SK-N-SH (cell line): Measurements from ENCODE around the gene INPP5K. TPM values are rescaled to one million over a fixed set of nuclear protein-coding genes. Genes with fewer than 3 reads are reported as not detected.

Experiments used
- CTCF ChIA-PET: fragments of 300-600, 350-600 bp; formaldehyde crosslinking; extraction: SDS; loops from one replicate; lab custom pipeline; 2021; lab: Yijun Ruan, JAX
- POLR2A ChIA-PET: fragments of 350-600 bp; sonication (Branson Sonifier 250); formaldehyde crosslinking; extraction: SDS; loops from one replicate; lab custom pipeline; 2020; ENCODE audit warnings: antibody characterized with exemption, inconsistent platforms; lab: Yijun Ruan, JAX
- DNase-seq: peaks from one replicate; pipeline ENCODE4 v3.0.0; 2012
- H2AFZ ChIP-seq: fragments of 200-600 bp; sonication (generic); 2 replicates; pipeline ENCODE4 v1.8.1; 2016; ENCODE audit warnings: antibody characterized with exemption, mild to moderate bottlenecking, low read depth
- H3F3A ChIP-seq: fragments of 200-600 bp; sonication (generic); replicated peaks from 2 replicates; pipeline ENCODE3; 2016; ENCODE audit warnings: antibody characterized with exemption, mild to moderate bottlenecking; ENCODE audit not compliant: insufficient read depth
- H3K27ac ChIP-seq, 2 experiments: fragments of 200-500 bp in 1 of 2; fragments of 200-600 bp in 1 of 2; sonication (Bioruptor generic) in 1 of 2; sonication (generic), shearing (Covaris generic) in 1 of 2; 2 replicates each; pipeline versions ENCODE4 v1.5.1 to v1.6.1; 2014 to 2016; ENCODE audit warnings: low read depth in 2 of 2, inconsistent platforms in 1 of 2, low read length in 1 of 2, mild to moderate bottlenecking in 1 of 2, mixed read lengths in 1 of 2
- H3K27me3 ChIP-seq: fragments of 200-600 bp; sonication (generic), shearing (Covaris generic); 2 replicates; pipeline ENCODE4 v1.6.1; 2016; ENCODE audit warnings: mixed run types; ENCODE audit not compliant: insufficient read depth
- H3K36me3 ChIP-seq, 2 experiments: fragments of 200-500 bp in 1 of 2; fragments of 200-600 bp in 1 of 2; sonication (Bioruptor generic) in 1 of 2; sonication (generic) in 1 of 2; replicated peaks in 1 of 2; 2 replicates each; pipeline versions ENCODE3 to v1.5.1; 2014 to 2016; ENCODE audit warnings: low read length in 1 of 2, mild to moderate bottlenecking in 1 of 2; ENCODE audit not compliant: insufficient read depth in 2 of 2, control insufficient read depth in 1 of 2
- H3K4me1 ChIP-seq, 2 experiments: fragments of 200-500 bp in 1 of 2; fragments of 200-600 bp in 1 of 2; sonication (Bioruptor generic) in 1 of 2; sonication (generic), shearing (Covaris generic) in 1 of 2; 2 replicates each; pipeline versions ENCODE4 v1.5.1 to v1.6.1; 2014 to 2016; ENCODE audit warnings: low read depth in 1 of 2, low read length in 1 of 2, mixed run types in 1 of 2; ENCODE audit not compliant: insufficient read depth in 2 of 2, control insufficient read depth in 1 of 2
- H3K4me2 ChIP-seq: fragments of 200-600 bp; sonication (generic), shearing (Covaris generic); 2 replicates; pipeline ENCODE4 v1.6.1; 2017; ENCODE audit warnings: mixed run types
- H3K4me3 ChIP-seq, 2 experiments: fragments of 200-500 bp in 1 of 2; fragments of 200-600 bp in 1 of 2; sonication (Bioruptor generic) in 1 of 2; sonication (generic), shearing (Covaris generic) in 1 of 2; 2 replicates each; pipeline versions ENCODE4 v1.5.1 to v1.8.1; 2014 to 2016; ENCODE audit warnings: low read depth in 2 of 2, inconsistent platforms in 1 of 2, low read length in 1 of 2, mild to moderate bottlenecking in 1 of 2, mixed read lengths in 1 of 2, moderate library complexity in 1 of 2
- H3K79me2 ChIP-seq: fragments of 200-600 bp; sonication (generic); 2 replicates; pipeline ENCODE4 v1.8.1; 2017; ENCODE audit warnings: mild to moderate bottlenecking; ENCODE audit not compliant: insufficient read depth
- H3K9ac ChIP-seq: fragments of 200-600 bp; sonication (generic); 2 replicates; pipeline ENCODE4 v1.6.1; 2017; ENCODE audit warnings: mixed run types
- H3K9me2 ChIP-seq: fragments of 200-600 bp; sonication (generic); 2 replicates; pipeline ENCODE4 v1.6.1; 2017; ENCODE audit warnings: mixed run types
- H3K9me3 ChIP-seq: fragments of 200-600 bp; sonication (generic); 2 replicates; pipeline ENCODE4 v1.6.1; 2017; ENCODE audit warnings: mixed run types, mild to moderate bottlenecking, moderate library complexity
- H4K20me1 ChIP-seq: fragments of 200-600 bp; sonication (generic); 2 replicates; pipeline ENCODE4 v1.6.1; 2017; ENCODE audit warnings: mild to moderate bottlenecking, mixed run types; ENCODE audit not compliant: insufficient read depth
- FOSL2 ChIP-seq: IDR thresholded peaks from 2 replicates; pipeline ENCODE4 v1.4.0; 2012; ENCODE audit warnings: low read depth, mild to moderate bottlenecking, moderate library complexity, borderline replicate concordance
- FOXJ3 ChIP-seq: sonication (generic); formaldehyde crosslinking; IDR thresholded peaks from 2 replicates; pipeline ENCODE4 v1.5.1; 2020; ENCODE audit warnings: mild to moderate bottlenecking, missing genetic modification reagents
- FOXM1 ChIP-seq: IDR thresholded peaks from 2 replicates; pipeline ENCODE4 v1.4.0; 2012; ENCODE audit warnings: low read depth, mild to moderate bottlenecking
- GABPA ChIP-seq: IDR thresholded peaks from 2 replicates; pipeline ENCODE4 v1.4.0; 2012; ENCODE audit warnings: low read depth, mild to moderate bottlenecking
- MEF2A ChIP-seq: IDR thresholded peaks from 2 replicates; pipeline ENCODE4 v1.4.0; 2012; ENCODE audit warnings: low read depth, borderline replicate concordance
- MXI1 ChIP-seq: IDR thresholded peaks from 2 replicates; pipeline ENCODE4 v1.6.1; 2012; ENCODE audit warnings: mild to moderate bottlenecking, low read depth, low read length, improper control_type of control experiment
- NRF1 ChIP-seq: IDR thresholded peaks from 2 replicates; pipeline ENCODE4 v1.6.1; 2012; ENCODE audit warnings: low read depth, mild to moderate bottlenecking, low read length
- POLR2AphosphoS5 ChIP-seq: IDR thresholded peaks from 2 replicates; pipeline ENCODE4 v1.6.1; 2012; ENCODE audit warnings: low read depth, low read length
- RFX5 ChIP-seq: IDR thresholded peaks from 2 replicates; pipeline ENCODE4 v1.6.1; 2012; ENCODE audit warnings: mild to moderate bottlenecking, improper control_type of control experiment, low read length
- SIN3A ChIP-seq: IDR thresholded peaks from 2 replicates; pipeline ENCODE4 v1.6.1; 2012; ENCODE audit warnings: low read depth, mild to moderate bottlenecking, low read length, moderate library complexity, borderline replicate concordance
- YY1 ChIP-seq: IDR thresholded peaks from 2 replicates; pipeline ENCODE4 v1.4.0; 2012; ENCODE audit warnings: low read depth, mild to moderate bottlenecking
- WGBS: methylation state at CpG from one replicate; pipeline ENCODE4 v1.1.6; 2017; ENCODE audit warnings: low lambda C conversion rate; 5-methylcytosine and 5-hydroxymethylcytosine counted together
- polyA plus RNA-seq, 3 experiments: library from polyadenylated mRNA; depleted of rRNA; stranded (reverse); fragments of >200 nt; gene quantifications; 2 replicates each; pipeline ENCODE4 v1.2.3, GENCODE V29; 2012
- TF ChIP-seq, protein P1 (sequence below): IDR thresholded peaks from 2 replicates; pipeline ENCODE4 v1.4.0; 2012; ENCODE audit warnings: low read depth, borderline replicate concordance
- TF ChIP-seq, protein P2 (sequence below): fragments of 200-600 bp; sonication (generic); IDR thresholded peaks from 2 replicates; pipeline ENCODE4 v1.6.1; 2017; ENCODE audit warnings: antibody characterized with exemption, mild to moderate bottlenecking, moderate library complexity
- TF ChIP-seq, protein P3 (sequence below): fragments of 150-350 bp; IDR thresholded peaks from 2 replicates; pipeline ENCODE4 v1.6.1; 2017; ENCODE audit warnings: antibody characterized with exemption, low read length, low read depth, borderline replicate concordance

INPP5K gene
- polyA plus RNA-seq, 1 of the 3 experiments (the other 2 are of a cell fraction), result 26.2 TPM

DNA sequence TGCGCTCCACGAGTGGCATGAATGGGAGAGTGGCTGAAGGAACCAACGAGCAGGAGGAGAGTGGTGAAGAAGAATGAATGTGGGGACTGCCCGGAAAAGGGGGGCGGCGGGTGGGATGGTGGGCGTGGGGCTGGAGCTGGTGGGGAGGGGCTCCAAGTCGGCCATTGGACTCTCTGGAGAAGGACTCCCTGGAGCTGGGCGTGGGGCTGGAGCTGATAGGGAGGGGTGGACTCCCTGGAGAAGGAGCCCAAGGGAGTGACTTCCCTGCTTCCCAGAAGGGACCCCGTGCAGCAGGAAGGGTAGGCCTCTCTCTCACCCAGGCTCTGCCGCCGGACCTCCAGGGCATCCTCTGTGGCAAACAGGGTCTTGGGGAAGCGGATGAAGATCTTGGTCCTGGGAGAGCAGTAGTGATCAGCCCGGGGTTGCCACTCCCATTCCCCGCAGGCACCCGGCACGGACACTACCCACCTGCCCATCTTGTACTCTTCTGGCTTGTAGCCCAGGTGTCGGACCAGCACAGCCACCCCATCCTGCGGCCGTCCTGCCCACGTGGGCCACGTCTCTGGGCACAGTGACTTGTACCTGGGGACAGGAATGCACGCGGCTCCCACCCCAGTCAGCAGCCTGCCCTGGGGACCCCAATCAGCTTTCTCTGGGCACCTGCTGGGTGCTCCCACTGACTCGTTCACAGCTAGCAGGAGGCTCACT, 45.5 kb downstream of the INPP5K start:
- DNase-seq, result no peak
- TF ChIP-seq RFX5 (no peak), YY1 (no peak), FOXJ3 (CRISPR knock-in tag) (no peak), SIN3A (no peak)
- TF ChIP-seq, protein P1, sequence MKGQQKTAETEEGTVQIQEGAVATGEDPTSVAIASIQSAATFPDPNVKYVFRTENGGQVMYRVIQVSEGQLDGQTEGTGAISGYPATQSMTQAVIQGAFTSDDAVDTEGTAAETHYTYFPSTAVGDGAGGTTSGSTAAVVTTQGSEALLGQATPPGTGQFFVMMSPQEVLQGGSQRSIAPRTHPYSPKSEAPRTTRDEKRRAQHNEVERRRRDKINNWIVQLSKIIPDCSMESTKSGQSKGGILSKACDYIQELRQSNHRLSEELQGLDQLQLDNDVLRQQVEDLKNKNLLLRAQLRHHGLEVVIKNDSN, result no peak
- TF ChIP-seq, protein P2, sequence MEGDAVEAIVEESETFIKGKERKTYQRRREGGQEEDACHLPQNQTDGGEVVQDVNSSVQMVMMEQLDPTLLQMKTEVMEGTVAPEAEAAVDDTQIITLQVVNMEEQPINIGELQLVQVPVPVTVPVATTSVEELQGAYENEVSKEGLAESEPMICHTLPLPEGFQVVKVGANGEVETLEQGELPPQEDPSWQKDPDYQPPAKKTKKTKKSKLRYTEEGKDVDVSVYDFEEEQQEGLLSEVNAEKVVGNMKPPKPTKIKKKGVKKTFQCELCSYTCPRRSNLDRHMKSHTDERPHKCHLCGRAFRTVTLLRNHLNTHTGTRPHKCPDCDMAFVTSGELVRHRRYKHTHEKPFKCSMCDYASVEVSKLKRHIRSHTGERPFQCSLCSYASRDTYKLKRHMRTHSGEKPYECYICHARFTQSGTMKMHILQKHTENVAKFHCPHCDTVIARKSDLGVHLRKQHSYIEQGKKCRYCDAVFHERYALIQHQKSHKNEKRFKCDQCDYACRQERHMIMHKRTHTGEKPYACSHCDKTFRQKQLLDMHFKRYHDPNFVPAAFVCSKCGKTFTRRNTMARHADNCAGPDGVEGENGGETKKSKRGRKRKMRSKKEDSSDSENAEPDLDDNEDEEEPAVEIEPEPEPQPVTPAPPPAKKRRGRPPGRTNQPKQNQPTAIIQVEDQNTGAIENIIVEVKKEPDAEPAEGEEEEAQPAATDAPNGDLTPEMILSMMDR, result no peak
- Histone ChIP-seq H3K9me2 (no peaks in the 10 kb centered on the region), H3K36me3 (peaks cover 24 to 42% of the 10 kb centered on the region in 2 experiments), H3K4me3 (no peak overlapping the region), H3K9me3 (no peaks in the 10 kb centered on the region), H3K79me2 (no peaks in the 10 kb centered on the region; the same call in 1 of the 2 replicates), H3K4me2 (no peak overlapping the region), H4K20me1 (no peaks in the 10 kb centered on the region), H3K27ac (no peak overlapping the region), H3F3A (no peaks in the 10 kb centered on the region), H3K4me1 (no peaks in the 10 kb centered on the region), H3K9ac (no peak overlapping the region), H3K27me3 (no peaks in the 10 kb centered on the region), H2AFZ (no peak overlapping the region)
- 92% methylated on average over 24 of the region's 25 CpGs for WGBS
- POLR2A ChIA-PET, result no interaction called here
- CTCF ChIA-PET, result no interaction called here

DNA sequence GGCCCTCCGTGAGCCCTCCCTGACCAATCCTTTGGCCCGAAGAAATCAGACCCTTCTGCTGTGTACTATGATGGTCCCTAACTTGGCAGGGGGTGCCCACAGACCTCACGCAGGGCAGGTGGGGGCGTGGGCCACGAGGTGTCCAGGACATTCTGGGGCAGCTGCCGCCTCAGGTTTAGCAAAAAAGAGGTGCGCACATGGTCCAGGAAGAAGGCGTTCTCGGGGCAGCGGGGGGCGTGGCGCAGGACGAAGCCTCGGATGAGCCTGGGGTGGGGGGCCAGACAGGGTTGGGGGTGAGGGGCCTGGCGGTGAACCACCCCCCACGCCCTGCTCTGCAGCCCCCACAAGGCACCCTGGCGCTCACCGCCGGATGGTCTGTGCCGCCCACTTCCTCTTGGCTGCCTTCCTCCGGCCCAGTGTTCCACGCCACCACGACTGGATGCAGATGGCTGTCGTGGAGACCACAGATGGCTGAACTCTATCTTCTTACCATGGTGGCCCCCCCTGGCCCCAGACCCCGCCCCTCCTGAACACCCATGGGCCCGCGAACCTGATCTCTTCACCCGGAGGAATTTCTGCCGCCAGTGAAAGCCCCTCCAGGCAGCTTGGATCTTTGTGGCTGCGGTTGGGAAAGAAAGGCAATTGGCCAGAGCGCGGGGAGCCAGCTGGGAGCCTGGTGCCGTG, 46.2 kb downstream of the INPP5K start:
- Histone ChIP-seq H2AFZ (no peak overlapping the region), H3K4me2 (no peak overlapping the region), H3K4me1 (no peaks in the 10 kb centered on the region), H3K4me3 (no peak overlapping the region), H4K20me1 (no peaks in the 10 kb centered on the region), H3F3A (no peaks in the 10 kb centered on the region), H3K27ac (no peak overlapping the region), H3K27me3 (no peaks in the 10 kb centered on the region), H3K9ac (no peak overlapping the region), H3K36me3 (peaks cover 17 to 36% of the 10 kb centered on the region in 2 experiments), H3K79me2 (no peaks in the 10 kb centered on the region; the same call in 1 of the 2 replicates), H3K9me3 (no peaks in the 10 kb centered on the region), H3K9me2 (no peaks in the 10 kb centered on the region)
- no peak for DNase-seq
- WGBS, result 94% methylated on average over 28 of the region's 33 CpGs
- CTCF ChIA-PET, result interaction anchor here (1.3 kb wide), 1 partner anchor 105 kb away, joined by 3 read pairs; no protein-coding TSS in a partner anchor
- POLR2A ChIA-PET, result no interaction called here
- TF ChIP-seq MEF2A, result no peak
- no peak for TF ChIP-seq NRF1
- no peak for TF ChIP-seq GABPA
- TF ChIP-seq, protein P2, result no peak
- TF ChIP-seq MXI1, result no peak
- TF ChIP-seq, protein P1, result no peak
- no peak for TF ChIP-seq FOSL2
- TF ChIP-seq, protein P3, sequence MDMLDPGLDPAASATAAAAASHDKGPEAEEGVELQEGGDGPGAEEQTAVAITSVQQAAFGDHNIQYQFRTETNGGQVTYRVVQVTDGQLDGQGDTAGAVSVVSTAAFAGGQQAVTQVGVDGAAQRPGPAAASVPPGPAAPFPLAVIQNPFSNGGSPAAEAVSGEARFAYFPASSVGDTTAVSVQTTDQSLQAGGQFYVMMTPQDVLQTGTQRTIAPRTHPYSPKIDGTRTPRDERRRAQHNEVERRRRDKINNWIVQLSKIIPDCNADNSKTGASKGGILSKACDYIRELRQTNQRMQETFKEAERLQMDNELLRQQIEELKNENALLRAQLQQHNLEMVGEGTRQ, result no peak
- TF ChIP-seq FOXM1, result no peak
- no peak for TF ChIP-seq POLR2AphosphoS5
- TF ChIP-seq SIN3A, result no peak
